OCI-LY1 (cell line): ENCODE measurements around the gene TAF4.

Experiments
- H2AFZ ChIP-seq: fragments of 200-600 bp; sonication (generic), shearing (Covaris generic); 2 replicates; pipeline ENCODE4 v1.6.0; 2014; ENCODE audit warnings: antibody characterized with exemption, mild to moderate bottlenecking, low read length
- H3F3A ChIP-seq: fragments of 200-600 bp; sonication (generic), shearing (Covaris generic); 2 replicates; pipeline ENCODE4 v1.6.0; 2014; ENCODE audit warnings: mild to moderate bottlenecking, antibody characterized with exemption, low read length, moderate library complexity; ENCODE audit not compliant: insufficient read depth
- H3K27ac ChIP-seq: fragments of 200-600 bp; sonication (generic); 2 replicates; pipeline ENCODE4 v1.5.1; 2014; ENCODE audit warnings: low read length, mixed run types, mild to moderate bottlenecking, low read depth; ENCODE audit not compliant: poor library complexity, severe bottlenecking
- H3K27me3 ChIP-seq: fragments of 200-600 bp; sonication (generic); 2 replicates; pipeline ENCODE4 v1.6.0; 2014; ENCODE audit warnings: antibody characterized with exemption, mild to moderate bottlenecking, low read length, moderate library complexity; ENCODE audit not compliant: insufficient read depth
- H3K36me3 ChIP-seq: fragments of 200-600 bp; sonication (generic); 2 replicates; pipeline ENCODE4 v1.6.1; 2014; ENCODE audit warnings: mild to moderate bottlenecking, antibody characterized with exemption, low read length, moderate library complexity, mixed read lengths; ENCODE audit not compliant: insufficient read depth
- H3K4me1 ChIP-seq: fragments of 200-600 bp; sonication (generic); 2 replicates; pipeline ENCODE4 v1.5.1; 2014; ENCODE audit warnings: mild to moderate bottlenecking, low read length, moderate library complexity; ENCODE audit not compliant: insufficient read depth, severe bottlenecking
- H3K4me2 ChIP-seq: fragments of 200-600 bp; sonication (generic), shearing (Covaris generic); 2 replicates; pipeline ENCODE4 v1.6.1; 2014; ENCODE audit warnings: low read length
- H3K4me3 ChIP-seq: fragments of 200-600 bp; sonication (generic); 2 replicates; pipeline ENCODE4 v1.5.1; 2014; ENCODE audit warnings: low read length, low read depth, mild to moderate bottlenecking, mixed read lengths; ENCODE audit not compliant: poor library complexity, severe bottlenecking
- H3K79me2 ChIP-seq: fragments of 200-600 bp; shearing (Covaris generic); 2 replicates; pipeline ENCODE4 v1.6.1; 2016; ENCODE audit warnings: mixed run types, low read length, mixed read lengths; ENCODE audit not compliant: insufficient read depth
- H3K9ac ChIP-seq: fragments of 200-600 bp; sonication (generic), shearing (Covaris generic); 2 replicates; pipeline ENCODE4 v1.6.1; 2014; ENCODE audit warnings: mild to moderate bottlenecking, low read length, mixed read lengths
- H3K9me2 ChIP-seq: fragments of 200-600 bp; sonication (generic), shearing (Covaris generic); 2 replicates; pipeline ENCODE4 v1.6.1; 2014; ENCODE audit warnings: low read depth, mild to moderate bottlenecking, low read length, mixed read lengths
- H3K9me3 ChIP-seq: fragments of 200-600 bp; shearing (Covaris generic); 2 replicates; pipeline ENCODE4 v1.6.1; 2014; ENCODE audit warnings: low read length, mixed read lengths
- H4K20me1 ChIP-seq: fragments of 200-600 bp; sonication (generic), shearing (Covaris generic); 2 replicates; pipeline ENCODE4 v1.6.0; 2016; ENCODE audit warnings: mild to moderate bottlenecking, low read length; ENCODE audit not compliant: insufficient read depth
- CTCF ChIP-seq: fragments of 200-600 bp; sonication (generic), shearing (Covaris generic); IDR thresholded peaks from 2 replicates; pipeline ENCODE4 v1.5.1; 2017; ENCODE audit warnings: mild to moderate bottlenecking, antibody characterized with exemption, low read length, moderate library complexity, mixed read lengths
- EZH2 ChIP-seq: fragments of 200-600 bp; sonication (generic), shearing (Covaris generic); IDR thresholded peaks from 2 replicates; pipeline ENCODE4 v1.8.0; 2017; ENCODE audit warnings: borderline replicate concordance, mixed run types, mild to moderate bottlenecking, antibody characterized with exemption, low read length, moderate library complexity, mixed read lengths

Gene TAF4

GRCh38 chr20:62055106-62055861 is 10.4 kb downstream of the TAF4 start:
- H3K36me3 ChIP-seq: peaks cover 21% of the 10 kb centered on the region
- peaks cover 30% of the 10 kb centered on the region for H3K79me2 ChIP-seq
- H3K4me1 ChIP-seq: peaks cover 11% of the 10 kb centered on the region
- H2AFZ ChIP-seq: no peak overlapping the region
- TF ChIP-seq CTCF (no peak), EZH2 (no peak)
- no peaks in the 10 kb centered on the region for H3K9me2 ChIP-seq
- H3K9ac ChIP-seq: no peak overlapping the region
- no peak overlapping the region for H3K4me2 ChIP-seq
- no peaks in the 10 kb centered on the region for H3K27me3 ChIP-seq
- H3K9me3 ChIP-seq: no peaks in the 10 kb centered on the region
- no peaks in the 10 kb centered on the region for H4K20me1 ChIP-seq
- H3K4me3 ChIP-seq: no peak overlapping the region
- H3K27ac ChIP-seq: no peak overlapping the region
- no peaks in the 10 kb centered on the region for H3F3A ChIP-seq

GRCh38 chr20:62054451-62054953 is 11.2 kb downstream of the TAF4 start:
- H3K79me2 ChIP-seq: peaks cover 22% of the 10 kb centered on the region
- H3K9ac ChIP-seq: no peak overlapping the region
- peaks cover 3% of the 10 kb centered on the region for H3K4me1 ChIP-seq
- no peaks in the 10 kb centered on the region for H3K9me3 ChIP-seq
- peaks cover 21% of the 10 kb centered on the region for H3K36me3 ChIP-seq
- H3K4me2 ChIP-seq: no peak overlapping the region
- no peaks in the 10 kb centered on the region for H3K27me3 ChIP-seq
- TF ChIP-seq EZH2 (no peak), CTCF (no peak)
- no peaks in the 10 kb centered on the region for H4K20me1 ChIP-seq
- no peak overlapping the region for H2AFZ ChIP-seq
- H3F3A ChIP-seq: no peaks in the 10 kb centered on the region
- no peaks in the 10 kb centered on the region for H3K9me2 ChIP-seq
- no peak overlapping the region for H3K27ac ChIP-seq
- no peak overlapping the region for H3K4me3 ChIP-seq

- Histone ChIP-seq H4K20me1 (no peaks in the 10 kb centered on the region), H3K4me3 (no peak overlapping the region), H3K27me3 (no peaks in the 10 kb centered on the region), H3K9me2 (no peaks in the 10 kb centered on the region), H3F3A (no peaks in the 10 kb centered on the region), H3K4me1 (no peaks in the 10 kb centered on the region), H3K36me3 (peaks cover 21% of the 10 kb centered on the region), H3K27ac (no peak overlapping the region), H3K79me2 (peaks cover 15% of the 10 kb centered on the region; the same call in 1 of the 2 replicates), H3K4me2 (no peak overlapping the region), H3K9me3 (no peaks in the 10 kb centered on the region), H2AFZ (no peak overlapping the region), H3K9ac (no peak overlapping the region)
- TF ChIP-seq EZH2 (no peak), CTCF (no peak)
Observed at GRCh38 chr20:62053465-62054196, 12.1 kb downstream of the TAF4 start.
